ENCODE measurements around the gene PPP2R2B.
"Not testable (repeated sequence)": the region's sequence is repeated elsewhere in the genome, so short reads cannot be mapped to it uniquely, and the experiment has no call there.

PPP2R2B gene

GRCh38 chr5:146620031-146620668 lies 258.4 kb downstream of the PPP2R2B start:
- H3K4me2 ChIP-seq (ENCODE audit: low read depth, low read length) = no peak overlapping the region
- H3K4me3 ChIP-seq (ENCODE audit: low read length) = no peak overlapping the region
- no peaks in the 10 kb centered on the region for H3K9me2 ChIP-seq (replicated peaks; ENCODE audit: insufficient read depth, low read length)
- no peaks in the 10 kb centered on the region for H4K20me1 ChIP-seq (ENCODE audit: insufficient read depth, low read length)
- no peak overlapping the region for H3K27ac ChIP-seq (ENCODE audit: low read length)
- no peak overlapping the region for H2AFZ ChIP-seq (ENCODE audit: low read length)
- H3K27me3 ChIP-seq (replicated peaks; ENCODE audit: insufficient read depth, low read length) = no peaks in the 10 kb centered on the region
- H3K9me3 ChIP-seq (replicated peaks; ENCODE audit: insufficient read depth, low read length) = no peaks in the 10 kb centered on the region
- TF ChIP-seq CTCF (IDR thresholded peaks at IDR 0.05; ENCODE audit: low read length) (no peak), EZH2 (optimal IDR thresholded peaks at IDR 0.05; ENCODE audit: low read depth, low read length) (no peak), EZH2phosphoT487 (IDR thresholded peaks at IDR 0.05; ENCODE audit: low read length) (no peak)
- H3K79me2 ChIP-seq (ENCODE audit: low read length) = no peaks in the 10 kb centered on the region
- no peak overlapping the region for H3K9ac ChIP-seq (ENCODE audit: low read length)
- H3F3A ChIP-seq (ENCODE audit: insufficient read depth, low read length) = no peaks in the 10 kb centered on the region
- DNase-seq = no peak
- no peaks in the 10 kb centered on the region for H3K36me3 ChIP-seq (replicated peaks; ENCODE audit: insufficient read depth, low read length)
- H3K4me1 ChIP-seq (ENCODE audit: low read length) = peaks cover 12% of the 10 kb centered on the region

GRCh38 chr5:146618434-146618833 lies 260.1 kb downstream of the PPP2R2B start:
- H3K4me3 ChIP-seq (ENCODE audit: low read length) = no peak overlapping the region
- H3K27me3 ChIP-seq (replicated peaks; ENCODE audit: insufficient read depth, low read length) = no peaks in the 10 kb centered on the region
- DNase-seq = no peak
- no peaks in the 10 kb centered on the region for H4K20me1 ChIP-seq (ENCODE audit: insufficient read depth, low read length)
- no peak overlapping the region for H3K4me2 ChIP-seq (ENCODE audit: low read depth, low read length)
- no peak overlapping the region for H2AFZ ChIP-seq (ENCODE audit: low read length)
- TF ChIP-seq CTCF (IDR thresholded peaks at IDR 0.05; ENCODE audit: low read length) (no peak), EZH2phosphoT487 (IDR thresholded peaks at IDR 0.05; ENCODE audit: low read length) (no peak), EZH2 (optimal IDR thresholded peaks at IDR 0.05; ENCODE audit: low read depth, low read length) (no peak)
- no peak overlapping the region for H3K9ac ChIP-seq (ENCODE audit: low read length)
- no peaks in the 10 kb centered on the region for H3K9me2 ChIP-seq (replicated peaks; ENCODE audit: insufficient read depth, low read length)
- no peak overlapping the region for H3K27ac ChIP-seq (ENCODE audit: low read length)
- peaks cover 10% of the 10 kb centered on the region for H3K4me1 ChIP-seq (ENCODE audit: low read length)
- no peaks in the 10 kb centered on the region for H3K79me2 ChIP-seq (ENCODE audit: low read length)
- no peaks in the 10 kb centered on the region for H3K9me3 ChIP-seq (replicated peaks; ENCODE audit: insufficient read depth, low read length)
- H3F3A ChIP-seq (ENCODE audit: insufficient read depth, low read length) = no peaks in the 10 kb centered on the region
- H3K36me3 ChIP-seq (replicated peaks; ENCODE audit: insufficient read depth, low read length) = no peaks in the 10 kb centered on the region

GRCh38 chr5:146609731-146610130 lies 268.8 kb downstream of the PPP2R2B start:
- not testable (repeated sequence) for H3K9me2 ChIP-seq (replicated peaks; ENCODE audit: insufficient read depth, low read length); H3K9me3 ChIP-seq (replicated peaks; ENCODE audit: insufficient read depth, low read length); H3K9ac ChIP-seq (ENCODE audit: low read length); H3F3A ChIP-seq (ENCODE audit: insufficient read depth, low read length); H3K4me2 ChIP-seq (ENCODE audit: low read depth, low read length); H4K20me1 ChIP-seq (ENCODE audit: insufficient read depth, low read length); H3K4me3 ChIP-seq (ENCODE audit: low read length); H3K79me2 ChIP-seq (ENCODE audit: low read length); DNase-seq; H2AFZ ChIP-seq (ENCODE audit: low read length); H3K27me3 ChIP-seq (replicated peaks; ENCODE audit: insufficient read depth, low read length); H3K27ac ChIP-seq (ENCODE audit: low read length); H3K36me3 ChIP-seq (replicated peaks; ENCODE audit: insufficient read depth, low read length); H3K4me1 ChIP-seq (ENCODE audit: low read length)

GRCh38 chr5:146607659-146608332 lies 270.8 kb downstream of the PPP2R2B start:
- Histone ChIP-seq H3K79me2 (ENCODE audit: low read length) (no peaks in the 10 kb centered on the region), H3K4me3 (ENCODE audit: low read length) (no peak overlapping the region), H3F3A (ENCODE audit: insufficient read depth, low read length) (no peaks in the 10 kb centered on the region), H3K27me3 (replicated peaks; ENCODE audit: insufficient read depth, low read length) (no peaks in the 10 kb centered on the region), H3K36me3 (replicated peaks; ENCODE audit: insufficient read depth, low read length) (no peaks in the 10 kb centered on the region), H4K20me1 (ENCODE audit: insufficient read depth, low read length) (no peaks in the 10 kb centered on the region), H3K4me1 (ENCODE audit: low read length) (no peaks in the 10 kb centered on the region), H3K9me3 (replicated peaks; ENCODE audit: insufficient read depth, low read length) (no peaks in the 10 kb centered on the region), H3K27ac (ENCODE audit: low read length) (no peak overlapping the region), H3K4me2 (ENCODE audit: low read depth, low read length) (no peak overlapping the region), H3K9me2 (replicated peaks; ENCODE audit: insufficient read depth, low read length) (no peaks in the 10 kb centered on the region), H2AFZ (ENCODE audit: low read length) (no peak overlapping the region), H3K9ac (ENCODE audit: low read length) (no peak overlapping the region)
- no peak for DNase-seq
- TF ChIP-seq EZH2phosphoT487 (IDR thresholded peaks at IDR 0.05; ENCODE audit: low read length) = no peak
